NT2/D1 (cell line): ENCODE results near the gene DLG2.

Experiments used
- SUZ12 ChIP-seq: IDR thresholded peaks from 2 replicates; pipeline ENCODE4 v1.6.1; 2011; ENCODE audit not compliant: insufficient read length, insufficient read depth; ENCODE audit errors: extremely low read depth
- YY1 ChIP-seq: IDR thresholded peaks from 2 replicates; pipeline ENCODE4 v1.6.1; 2011; ENCODE audit not compliant: insufficient read length, insufficient read depth
- ZNF274 ChIP-seq: IDR thresholded peaks from 2 replicates; pipeline ENCODE4 v1.6.1; 2011; ENCODE audit warnings: mild to moderate bottlenecking, low read depth, low read length

DNA sequence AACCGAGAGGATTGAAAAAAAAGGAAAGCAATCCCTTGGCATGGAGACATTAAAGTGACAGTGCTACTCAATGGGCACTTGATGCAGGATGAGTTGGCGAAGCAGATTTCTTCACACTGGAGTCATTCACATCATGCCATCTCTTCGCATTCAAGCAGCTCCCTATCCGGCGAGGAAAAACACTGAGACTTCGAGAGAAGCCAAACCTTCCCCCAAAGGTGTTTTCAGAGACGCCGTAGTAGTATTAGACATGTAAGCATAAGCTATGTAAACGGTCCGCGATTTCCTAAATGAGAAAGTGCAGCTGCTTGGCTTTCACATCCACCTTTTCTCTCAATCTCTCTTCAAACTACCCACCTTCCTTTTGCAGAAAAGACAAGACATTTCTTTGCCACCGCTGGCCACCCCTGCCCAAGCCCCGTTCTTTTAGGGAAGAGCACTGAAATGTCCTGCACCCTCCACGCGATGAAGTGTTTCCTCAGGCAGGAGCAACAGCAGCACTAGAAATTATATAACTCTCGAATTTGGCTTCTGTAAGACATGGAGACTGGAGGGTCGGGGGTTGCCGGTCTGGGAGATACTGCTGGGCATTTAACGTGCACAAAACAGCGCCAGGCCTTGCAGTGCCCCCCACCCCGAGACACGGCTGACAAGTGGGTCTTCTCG lies at the start of gene DLG2:
- TF ChIP-seq ZNF274 (no peak), YY1 (no peak), SUZ12 (no peak)
